Heart right ventricle (tissue), 16 donors: ENCODE results near the gene NOXA1. TPM values are rescaled to one million over a fixed set of nuclear protein-coding genes. Genes with fewer than 3 reads are reported as not detected.

Experiments
- ATAC-seq, 8 donors: fragments of 200-7000 bp; cut with Tn5 transposase; one replicate each; pipeline ENCODE4 v1.9.1; 2020; ENCODE audit warnings: mild to moderate bottlenecking in 8 of 8, moderate library complexity in 8 of 8, moderate number of reproducible peaks in 1 of 8
- DNase-seq, 2 donors: peaks; one replicate each; pipeline ENCODE4 v3.0.0-alpha.2; 2020
- H3K27ac ChIP-seq, 10 donors: fragments of 200-600 bp; sonication (generic) in 2 of 10; one replicate each; pipeline versions ENCODE4 v1.5.0 to v1.8.0; 2020 to 2022; ENCODE audit warnings: mild to moderate bottlenecking in 3 of 10
- H3K27me3 ChIP-seq, 7 donors: fragments of 200-600 bp; one replicate each; pipeline ENCODE4 v1.8.0; 2021 to 2022; ENCODE audit warnings: mild to moderate bottlenecking in 2 of 7
- H3K36me3 ChIP-seq, 9 donors: fragments of 200-600 bp; sonication (generic) in 1 of 9; one replicate each; pipeline versions ENCODE4 v1.5.0 to v1.8.0; 2020 to 2022; ENCODE audit warnings: mild to moderate bottlenecking in 2 of 9
- H3K4me1 ChIP-seq, 9 donors: fragments of 200-600 bp; sonication (generic) in 1 of 9; one replicate each; pipeline versions ENCODE4 v1.5.0 to v1.8.0; 2020 to 2022; ENCODE audit warnings: mild to moderate bottlenecking in 4 of 9
- H3K4me3 ChIP-seq, 10 donors: fragments of 200-600 bp; sonication (generic) in 2 of 10; one replicate each; pipeline versions ENCODE4 v1.5.0 to v1.8.0; 2020 to 2022; ENCODE audit warnings: mild to moderate bottlenecking in 7 of 10, moderate library complexity in 2 of 10
- H3K9me3 ChIP-seq, 11 donors: fragments of 200-600 bp in 10 of 11; sonication (generic) in 2 of 11; one replicate each; pipeline versions ENCODE4 v1.5.0 to v1.8.0; 2013 to 2022; ENCODE audit warnings: mild to moderate bottlenecking in 2 of 11, control low read depth in 1 of 11, moderate library complexity in 1 of 11
- CTCF ChIP-seq, 9 donors: fragments of 200-600 bp; sonication (generic) in 2 of 9; IDR thresholded peaks; one replicate each; pipeline versions ENCODE4 v1.5.0 to v1.8.0; 2021 to 2022; ENCODE audit warnings: antibody characterized with exemption in 9 of 9, mild to moderate bottlenecking in 5 of 9, moderate library complexity in 1 of 9
- WGBS, 2 donors: extraction: QIAGEN DNeasy Blood & Tissue Kit; methylation state at CpG; one replicate each; pipeline ENCODE4 v1.1.7; 2013; ENCODE audit warnings: inconsistent platforms in 1 of 2; 5-methylcytosine and 5-hydroxymethylcytosine counted together
- intact Hi-C, 10 donors: fragments of 100-400 bp; cut with DNase I; formaldehyde crosslinking; loops; one replicate each; pipeline versions ENCODE4 v1.11.1 to v1.14.2; 2022
- polyA plus RNA-seq, 2 donors: library from polyadenylated mRNA; stranded (reverse); fragments of 200-250 nt; gene quantifications; one replicate each; pipeline ENCODE4 v1.2.3, GENCODE V29; 2013
- total RNA-seq, 10 donors: library from RNA; stranded (reverse); fragmentation: NEBNext Ultra II Directional in 3 of 10; extraction: Animal tissue kit (Norgen Biotek cat#: 25700) in 3 of 10; gene quantifications; one replicate each; pipeline versions ENCODE4 v1.2.1 to v1.2.4, GENCODE V29; 2021 to 2023
- donor health status: Arrhythmogenic right ventricular cardiomyopathy.
- donor health status: ischemic (EF 13 %, LVEDD 7.1; RV severe dilation, severe dysfunction).
- donor health status: healthy with polysubstance abuse.
- donor health status: DM: no; HTN: yes; CAD: no.
- donor health status: DM: no; HTN: no; CAD: no.
- donor health status: ischemic (EF 25% LVEDD 6.9; RV normal size, moderate dysfunction).
- donor health status: ischemic (EF 25% LVEDD 5.7; RV mildly dilated, moderate dysfunction).
- donor health status: healthy.
- donor health status: DM: yes; HTN: yes; CAD: no.
- donor health status: Ischemic cardiomyopathy.
- donor health status: ischemic (EF 35%, LVEDD 5.7; RV mildly dilated, moderate dysfunction).
- donor health status: nonischemic (EF 11% LVEDD 7.7; RV severe dilation, severe dysfunction).
- donor health status: DM: yes; HTN: yes; CAD: no.
- donor health status: PGD.
- donor health status: ischemic (EF 29% LVEDD 5.4; RV normal size, mild dysfunction).
- donor health status: nonischemic (EF 23%, LVEDD 6.1; RV moderate dilation, normal function).

Gene NOXA1
- total and polyA plus RNA-seq, 12 donors, result 0.62 to 10.6 (median 3.0) TPM

DNA sequence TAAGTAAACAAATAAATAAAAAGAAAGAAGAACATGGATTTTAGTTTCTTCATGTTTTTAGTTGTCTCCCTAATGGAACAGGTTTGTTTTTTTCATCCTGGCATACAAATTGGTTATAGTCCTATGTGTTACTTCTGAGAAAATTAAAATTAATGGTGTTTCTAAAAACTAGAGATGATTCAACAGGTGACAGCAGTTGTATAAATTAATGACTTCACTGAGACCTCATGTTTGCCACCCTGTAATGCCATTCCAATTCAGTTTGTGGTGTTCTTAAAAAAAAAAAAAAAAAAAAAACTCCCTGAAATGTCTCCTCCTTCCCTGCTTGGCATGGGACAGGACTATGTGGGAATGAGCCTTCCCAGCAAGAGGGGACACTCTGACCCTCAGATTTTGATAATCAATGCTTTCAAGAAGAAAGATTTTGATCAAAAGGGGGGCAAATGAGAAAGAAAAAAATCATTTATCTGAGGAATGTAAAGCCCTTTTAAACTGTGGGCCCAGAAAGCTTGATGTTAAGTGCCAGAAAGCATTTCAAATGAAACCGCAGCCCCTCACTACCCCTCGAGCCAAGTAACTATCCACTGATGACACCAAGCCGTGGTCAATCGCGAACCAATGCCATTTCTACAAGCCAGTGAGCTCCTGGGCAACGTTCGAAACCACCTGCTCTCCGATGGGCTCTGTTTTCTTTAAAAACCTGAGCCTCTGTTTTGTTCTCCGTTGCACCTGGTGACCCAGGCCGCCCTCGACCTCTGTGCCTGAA lies 1.2 kb upstream of the NOXA1 start:
- TF ChIP-seq CTCF (IDR thresholded peaks at IDR 0.05), result no peak
- 4% methylated on average over 11 of the region's 11 CpGs for WGBS, 2 donors
- Histone ChIP-seq H3K4me3 (peak overlapping the region; percentile 92 to 99 (median 97)), H3K27ac (peak overlapping the region in 9 of 10 donors; percentile 83 to 92 (median 88)), H3K27me3 (no peaks in the 10 kb centered on the region), H3K4me1 (peaks cover 8 to 46% (median 23%) of the 10 kb centered on the region in 9 donors), H3K36me3 (peaks cover 0 to 8% (median 0%) of the 10 kb centered on the region in 9 donors), H3K9me3 (no peaks in the 10 kb centered on the region)
- ATAC-seq (no peak), DNase-seq (no peak)
- intact Hi-C loops, result loop anchor here in 3 of 10 donors (2.0 to 10.0 kb wide), 3 partner anchors 23 to 103 kb away; partner anchors contain the start of gene NSMF (in 1 of the 3)

GRCh38 chr9:137423514-137424291 lies 510 bp downstream of the NOXA1 start:
- Histone ChIP-seq H3K9me3 (no peaks in the 10 kb centered on the region), H3K27me3 (no peaks in the 10 kb centered on the region), H3K4me3 (peak overlapping the region; percentile 28 to 99 (median 96)), H3K4me1 (peaks cover 8 to 41% (median 23%) of the 10 kb centered on the region in 9 donors), H3K36me3 (peaks cover 0 to 8% (median 0%) of the 10 kb centered on the region in 9 donors), H3K27ac (peak overlapping the region in 9 of 10 donors; percentile 43 to 92 (median 89))
- 16 to 27% methylated on average over 47 to 77 of the region's 77 CpGs for WGBS, 2 donors
- ATAC-seq, result peak in 7 of 8 donors; percentile 11 to 36 (median 22)
- peak in 5 of 9 donors; percentile 11 to 45 (median 37) for TF ChIP-seq CTCF (IDR thresholded peaks at IDR 0.05)
- intact Hi-C loops, result loop anchor here in 4 of 10 donors (1.0 to 10.0 kb wide), 4 partner anchors 21 to 101 kb away; partner anchors contain the start of gene NSMF (in 1 of the 4)
- DNase-seq, result no peak

GRCh38 chr9:137426018-137426681 lies 3.0 kb downstream of the NOXA1 start:
- H3K36me3 ChIP-seq, result no peaks in the 10 kb centered on the region
- WGBS, 2 donors, result 73 to 76% methylated on average over 18 of the region's 18 CpGs
- H3K4me3 ChIP-seq, result no peak overlapping the region
- ATAC-seq, result no peak
- no peaks in the 10 kb centered on the region for H3K27me3 ChIP-seq
- no peak for TF ChIP-seq CTCF (IDR thresholded peaks at IDR 0.05)
- no peaks in the 10 kb centered on the region for H3K9me3 ChIP-seq
- intact Hi-C loops, result loop anchor here in 2 of 10 donors (10.0 kb wide), 1 partner anchor 99 kb away; no protein-coding TSS in a partner anchor
- no peak for DNase-seq
- peak overlapping the region in 2 of 10 donors; percentile 89 to 90 for H3K27ac ChIP-seq
- peaks cover 8 to 37% (median 22%) of the 10 kb centered on the region in 9 donors for H3K4me1 ChIP-seq
